H9 (cell line): Measurements from ENCODE around the gene RPUSD3. TPM values are rescaled to one million over a fixed set of nuclear protein-coding genes. Genes with fewer than 3 reads are reported as not detected.

Experiments
- DNase-seq: peaks from one replicate; pipeline ENCODE4 v3.0.0-alpha.2; 2017
- H2AFZ ChIP-seq: one replicate; pipeline ENCODE4 v1.6.1; 2013; ENCODE audit warnings: mild to moderate bottlenecking, low read length, control low read depth, moderate library complexity
- H2AK5ac ChIP-seq: 2 replicates; pipeline ENCODE4 v1.6.1; 2013; ENCODE audit warnings: low read length, control low read depth, mixed read lengths; ENCODE audit not compliant: insufficient read length
- H2BK120ac ChIP-seq: one replicate; pipeline ENCODE4 v1.6.1; 2013; ENCODE audit warnings: low read depth, mild to moderate bottlenecking, low read length, control low read depth, inconsistent platforms; ENCODE audit not compliant: poor library complexity, severe bottlenecking
- H2BK12ac ChIP-seq: 2 replicates; pipeline ENCODE4 v1.6.1; 2013; ENCODE audit warnings: low read length, control low read depth, mixed read lengths, low read depth; ENCODE audit not compliant: insufficient read length
- H2BK15ac ChIP-seq: 2 replicates; pipeline ENCODE4 v1.6.1; 2013; ENCODE audit warnings: low read depth, low read length, control low read depth
- H2BK20ac ChIP-seq: one replicate; pipeline ENCODE4 v1.6.1; 2013; ENCODE audit warnings: low read depth, mild to moderate bottlenecking, low read length, control low read depth, inconsistent platforms; ENCODE audit not compliant: poor library complexity, severe bottlenecking
- H2BK5ac ChIP-seq: 2 replicates; pipeline ENCODE4 v1.6.1; 2013; ENCODE audit warnings: low read length, control low read depth, mixed read lengths; ENCODE audit not compliant: insufficient read length
- H3K14ac ChIP-seq: 2 replicates; pipeline ENCODE4 v1.6.1; 2013; ENCODE audit warnings: low read length, control low read depth; ENCODE audit not compliant: insufficient read depth
- H3K18ac ChIP-seq: 2 replicates; pipeline ENCODE4 v1.6.1; 2013; ENCODE audit warnings: low read depth, mild to moderate bottlenecking, mixed read lengths, low read length, control low read depth; ENCODE audit not compliant: insufficient read length
- H3K23ac ChIP-seq: 2 replicates; pipeline ENCODE4 v1.6.1; 2013; ENCODE audit warnings: low read length, control low read depth, mixed read lengths, low read depth; ENCODE audit not compliant: insufficient read length
- H3K23me2 ChIP-seq: 2 replicates; pipeline ENCODE4 v1.6.1; 2013; ENCODE audit warnings: low read depth, mild to moderate bottlenecking, mixed read lengths, low read length, control low read depth; ENCODE audit not compliant: insufficient read length, poor library complexity, severe bottlenecking
- H3K27ac ChIP-seq: 2 replicates; pipeline ENCODE4 v1.5.1; 2013; ENCODE audit warnings: low read length, control low read depth, mixed read lengths, low read depth; ENCODE audit not compliant: insufficient read length
- H3K27me3 ChIP-seq: 2 replicates; pipeline ENCODE4 v1.6.1; 2013; ENCODE audit warnings: low read length, control low read depth, inconsistent platforms; ENCODE audit not compliant: insufficient read depth
- H3K4ac ChIP-seq: 2 replicates; pipeline ENCODE4 v1.6.1; 2013; ENCODE audit warnings: low read depth, mild to moderate bottlenecking, control low read depth, inconsistent platforms, low read length, moderate library complexity
- H3K4me1 ChIP-seq: 2 replicates; pipeline ENCODE4 v1.6.1; 2013; ENCODE audit warnings: low read length, control low read depth, inconsistent platforms; ENCODE audit not compliant: insufficient read depth
- H3K4me2 ChIP-seq: 2 replicates; pipeline ENCODE4 v1.6.1; 2013; ENCODE audit warnings: low read length, control low read depth, mixed read lengths; ENCODE audit not compliant: insufficient read length, insufficient read depth
- H3K56ac ChIP-seq: 2 replicates; pipeline ENCODE4 v1.6.1; 2013; ENCODE audit warnings: low read depth, mild to moderate bottlenecking, mixed read lengths, low read length, control low read depth; ENCODE audit not compliant: insufficient read length
- H3K79me1 ChIP-seq: 2 replicates; pipeline ENCODE4 v1.6.1; 2013; ENCODE audit warnings: low read depth, mild to moderate bottlenecking, moderate library complexity, low read length, control low read depth, inconsistent platforms; ENCODE audit not compliant: insufficient read depth, poor library complexity, severe bottlenecking
- H3K79me2 ChIP-seq: 2 replicates; pipeline ENCODE4 v1.6.1; 2013; ENCODE audit warnings: low read length, control low read depth, inconsistent platforms; ENCODE audit not compliant: insufficient read depth
- H3K9ac ChIP-seq: 2 replicates; pipeline ENCODE4 v1.6.1; 2013; ENCODE audit warnings: low read length, control low read depth, mixed read lengths; ENCODE audit not compliant: insufficient read length; ENCODE audit errors: extremely low read depth
- H3K9me3 ChIP-seq: one replicate; pipeline ENCODE4 v1.6.1; 2013; ENCODE audit warnings: low read depth, low read length, inconsistent platforms; ENCODE audit not compliant: control insufficient read depth
- H3T11ph ChIP-seq: one replicate; pipeline ENCODE4 v1.6.1; 2013; ENCODE audit warnings: mild to moderate bottlenecking, low read length, control low read depth, inconsistent platforms
- H4K20me1 ChIP-seq: one replicate; pipeline ENCODE4 v1.6.1; 2013; ENCODE audit not compliant: control insufficient read depth, insufficient read length, insufficient read depth
- H4K5ac ChIP-seq: 2 replicates; pipeline ENCODE4 v1.6.1; 2013; ENCODE audit warnings: low read depth, mild to moderate bottlenecking, mixed read lengths, low read length, control low read depth; ENCODE audit not compliant: insufficient read length
- H4K8ac ChIP-seq: replicated peaks from 2 replicates; pipeline ENCODE4 v1.6.1; 2013; ENCODE audit warnings: low read length, control low read depth, mixed read lengths, low read depth; ENCODE audit not compliant: insufficient read length
- H4K91ac ChIP-seq: 2 replicates; pipeline ENCODE4 v1.6.1; 2013; ENCODE audit warnings: low read depth, mild to moderate bottlenecking, moderate library complexity, mixed read lengths, low read length, control low read depth; ENCODE audit not compliant: insufficient read length
- H3K27ac Mint-ChIP-seq, 3 experiments: 2 replicates in 2 of 3; 3 replicates in 1 of 3; pipeline ENCODE4 v1.8.0; 2020 to 2021; ENCODE audit warnings: mixed read lengths in 3 of 3, mild to moderate bottlenecking in 1 of 3, moderate library complexity in 1 of 3
- H3K27me3 Mint-ChIP-seq: 2 replicates; pipeline ENCODE4 v1.8.0; 2021; ENCODE audit warnings: low read depth, mild to moderate bottlenecking, moderate library complexity, mixed read lengths
- H3K36me3 Mint-ChIP-seq, 3 experiments: 2 replicates in 2 of 3; 3 replicates in 1 of 3; pipeline ENCODE4 v1.8.0; 2020 to 2021; ENCODE audit warnings: low read depth in 3 of 3, mixed read lengths in 3 of 3; ENCODE audit not compliant: insufficient read depth in 1 of 3
- H3K4me1 Mint-ChIP-seq, 2 experiments: 2 replicates each; pipeline ENCODE4 v1.8.0; 2020; ENCODE audit warnings: mixed read lengths in 2 of 2
- H3K4me3 Mint-ChIP-seq, 2 experiments: 2 replicates in 1 of 2; 3 replicates in 1 of 2; pipeline ENCODE4 v1.8.0; 2020 to 2021; ENCODE audit warnings: mild to moderate bottlenecking in 2 of 2, mixed read lengths in 2 of 2, moderate library complexity in 1 of 2
- H3K9me3 Mint-ChIP-seq, 2 experiments: 2 replicates in 1 of 2; 3 replicates in 1 of 2; pipeline ENCODE4 v1.8.0; 2020; ENCODE audit warnings: mild to moderate bottlenecking in 2 of 2, mixed read lengths in 2 of 2, moderate library complexity in 1 of 2
- CTCF ChIP-seq: fragments of 200-600 bp; sonication (generic); conservative IDR thresholded peaks from 3 replicates; pipeline ENCODE4 v1.8.0; 2021; ENCODE audit warnings: antibody characterized with exemption, mild to moderate bottlenecking
- WGBS: extraction: QIAGEN DNeasy Blood & Tissue Kit; methylation state at CpG from one replicate; pipeline ENCODE4 v1.1.7; 2013; ENCODE audit warnings: missing lambda C conversion rate, low lambda C conversion rate, mixed read lengths; ENCODE audit not compliant: insufficient read length; ENCODE audit errors: extremely low coverage; 5-methylcytosine and 5-hydroxymethylcytosine counted together
- total RNA-seq: library from RNA; stranded (reverse); gene quantifications from 2 replicates; pipeline ENCODE4 v1.2.1, GENCODE V29; 2021

The RPUSD3 gene
- total RNA-seq, 1 experiment from 2014 or later: 59.5 TPM

GRCh38 chr3:9817436-9817835, 26.4 kb downstream of the RPUSD3 start:
- Histone ChIP-seq H4K20me1 (no peaks in the 10 kb centered on the region), H3K79me2 (no peaks in the 10 kb centered on the region), H3K9me3 (no peaks in the 10 kb centered on the region), H3K23ac (no peak overlapping the region), H3K27ac (no peak overlapping the region), H3T11ph (no peak overlapping the region), H3K14ac (no peak overlapping the region), H2BK120ac (no peak overlapping the region), H3K4me2 (no peak overlapping the region), H2BK12ac (no peak overlapping the region), H4K91ac (no peak overlapping the region), H4K8ac (no peak overlapping the region), H4K5ac (no peak overlapping the region), H3K4me1 (no peaks in the 10 kb centered on the region), H3K27me3 (no peaks in the 10 kb centered on the region), H2BK20ac (no peak overlapping the region), H3K18ac (no peak overlapping the region), H2BK5ac (no peak overlapping the region), H2AFZ (no peak overlapping the region), H3K4ac (no peak overlapping the region), H2BK15ac (no peak overlapping the region), H3K79me1 (no peaks in the 10 kb centered on the region), H3K56ac (no peak overlapping the region), H3K9ac (no peak overlapping the region), H3K23me2 (no peaks in the 10 kb centered on the region), H2AK5ac (no peak overlapping the region)
- WGBS: no CpG with 5 or more reads among the region's 6 CpGs
- DNase-seq: no peak
- no peak for TF ChIP-seq CTCF
- no peak overlapping the region for H3K4me3 Mint-ChIP-seq
- H3K27ac Mint-ChIP-seq: no peak overlapping the region; a peak in 1 of 7 replicates
- no peaks in the 10 kb centered on the region for H3K9me3 Mint-ChIP-seq
- peaks cover 0 to 3% (median 0%) of the 10 kb centered on the region in 3 experiments; a peak in 1 of 7 replicates for H3K36me3 Mint-ChIP-seq
- H3K27me3 Mint-ChIP-seq: peaks cover 4% of the 10 kb centered on the region
- peaks cover 6 to 9% of the 10 kb centered on the region in 2 experiments for H3K4me1 Mint-ChIP-seq
